ENCODE data around the gene EMX2. TPM values are rescaled to one million over a fixed set of nuclear protein-coding genes. Genes with fewer than 3 reads are reported as not detected.

EMX2 gene
- total RNA-seq, 1 donor from 2014 or later: not detected

- H3K27me3 Mint-ChIP-seq: peaks cover 47% of the 10 kb centered on the region
- intact Hi-C loops (cut with micrococcal nuclease): no loop called here
Observed at GRCh38 chr10:117556356-117556755, 13.8 kb downstream of the EMX2 start.

GRCh38 chr10:117559712-117560111 is 17.2 kb downstream of the EMX2 start:
- H3K4me3 Mint-ChIP-seq: no peak overlapping the region
- no peak for TF ChIP-seq CTCF (IDR thresholded peaks at IDR 0.05)
- intact Hi-C loops (cut with micrococcal nuclease): no loop called here
- no peaks in the 10 kb centered on the region for H3K9me3 Mint-ChIP-seq
- no peak overlapping the region for H3K27ac Mint-ChIP-seq
- DNase-seq: no peak
- ChIA-PET CTCF (no interaction called here), POLR2A (no interaction called here)
- H3K36me3 Mint-ChIP-seq (ENCODE audit: low read depth): no peaks in the 10 kb centered on the region
- H3K4me1 Mint-ChIP-seq: no peaks in the 10 kb centered on the region
- ATAC-seq (ENCODE audit: low read depth): no peak
- H3K27me3 Mint-ChIP-seq: peaks cover 24% of the 10 kb centered on the region

More at GRCh38 chr10:117556356-117556755, 13.8 kb downstream of the EMX2 start:
- no peak overlapping the region for H3K4me3 Mint-ChIP-seq
- CTCF ChIA-PET: no interaction called here
- DNase-seq: no peak
- POLR2A ChIA-PET: no interaction called here
- ATAC-seq (ENCODE audit: low read depth): no peak
- peaks cover 4% of the 10 kb centered on the region for H3K4me1 Mint-ChIP-seq
- H3K27ac Mint-ChIP-seq: no peak overlapping the region
- H3K36me3 Mint-ChIP-seq (ENCODE audit: low read depth): no peaks in the 10 kb centered on the region
- no peaks in the 10 kb centered on the region for H3K9me3 Mint-ChIP-seq
- TF ChIP-seq CTCF (IDR thresholded peaks at IDR 0.05): no peak

GRCh38 chr10:117560942-117561341 is 18.4 kb downstream of the EMX2 start:
- no peak overlapping the region for H3K4me3 Mint-ChIP-seq
- DNase-seq (no peak), ATAC-seq (ENCODE audit: low read depth) (no peak)
- ChIA-PET CTCF (no interaction called here), POLR2A (no interaction called here)
- no peaks in the 10 kb centered on the region for H3K4me1 Mint-ChIP-seq
- H3K27ac Mint-ChIP-seq: no peak overlapping the region
- intact Hi-C loops (cut with micrococcal nuclease): no loop called here
- no peak for TF ChIP-seq CTCF (IDR thresholded peaks at IDR 0.05)
- peaks cover 19% of the 10 kb centered on the region for H3K27me3 Mint-ChIP-seq
- no peaks in the 10 kb centered on the region for H3K36me3 Mint-ChIP-seq (ENCODE audit: low read depth)
- H3K9me3 Mint-ChIP-seq: no peaks in the 10 kb centered on the region

- DNase-seq (no peak), ATAC-seq (ENCODE audit: low read depth) (no peak)
- Mint-ChIP-seq H3K36me3 (ENCODE audit: low read depth) (no peaks in the 10 kb centered on the region), H3K4me3 (no peak overlapping the region), H3K27ac (no peak overlapping the region), H3K27me3 (peaks cover 12% of the 10 kb centered on the region), H3K9me3 (no peaks in the 10 kb centered on the region), H3K4me1 (no peaks in the 10 kb centered on the region)
- POLR2A ChIA-PET: no interaction called here
- intact Hi-C loops (cut with micrococcal nuclease): no loop called here
- CTCF ChIA-PET: no interaction called here
- TF ChIP-seq CTCF (IDR thresholded peaks at IDR 0.05): no peak
Observed at GRCh38 chr10:117562220-117562619, 19.7 kb downstream of the EMX2 start.

GRCh38 chr10:117562896-117563737 is 20.6 kb downstream of the EMX2 start:
- no peak overlapping the region for H3K27ac Mint-ChIP-seq
- DNase-seq (no peak), ATAC-seq (ENCODE audit: low read depth) (no peak)
- intact Hi-C loops (cut with micrococcal nuclease): no loop called here
- no peaks in the 10 kb centered on the region for H3K4me1 Mint-ChIP-seq
- no peaks in the 10 kb centered on the region for H3K36me3 Mint-ChIP-seq (ENCODE audit: low read depth)
- ChIA-PET CTCF (no interaction called here), POLR2A (no interaction called here)
- no peak for TF ChIP-seq CTCF (IDR thresholded peaks at IDR 0.05)
- H3K4me3 Mint-ChIP-seq: no peak overlapping the region
- peaks cover 14% of the 10 kb centered on the region for H3K27me3 Mint-ChIP-seq
- H3K9me3 Mint-ChIP-seq: no peaks in the 10 kb centered on the region

All from activated B cell treated with CpG ODN at 0.5 μM for 24 hours (primary cell).